Stimulated activated CD4-positive, alpha-beta T cell treated with anti-CD3 and anti-CD28 coated beads, Interleukin-1b, Interleukin-23, amount 100 ng/mL, for 4 hours (primary cell): ENCODE results near the gene B4GAT1.

Source experiments
- DNase-seq, 2 donors: peaks; one replicate each; pipeline ENCODE4 v3.0.0-alpha.2; 2020; ENCODE audit warnings: low read depth in 2 of 2

Gene B4GAT1

GRCh38 chr11:66336234-66337102, 11.0 kb downstream of the B4GAT1 start, which contains the start of gene RIN1:
Gene RIN1, minus strand, starts transcription at chr11:66336434. Its CDS starts 32 bp downstream, at chr11:66336402.
- DNase-seq: peak in 1 of 2 donors; percentile 18

- no peak for DNase-seq
Observed at GRCh38 chr11:66335531-66336233, 11.7 kb downstream of the B4GAT1 start.

- no peak for DNase-seq
Observed at GRCh38 chr11:66334605-66335442, 12.6 kb downstream of the B4GAT1 start.

- DNase-seq: no peak
Observed at GRCh38 chr11:66333896-66334604, 13.4 kb downstream of the B4GAT1 start.

GRCh38 chr11:66333220-66333877, 14.1 kb downstream of the B4GAT1 start:
- no peak for DNase-seq

- no peak for DNase-seq
Observed at GRCh38 chr11:66332371-66333219, 14.8 kb downstream of the B4GAT1 start.

GRCh38 chr11:66331542-66332370, 15.7 kb downstream of the B4GAT1 start:
- DNase-seq: no peak

GRCh38 chr11:66330931-66331330, 16.5 kb downstream of the B4GAT1 start:
- DNase-seq: no peak

- DNase-seq: no peak
Observed at GRCh38 chr11:66329165-66329673, 18.2 kb downstream of the B4GAT1 start.

- DNase-seq: peak; percentile 76 to 78
Observed at GRCh38 chr11:66328302-66329144, 18.9 kb downstream of the B4GAT1 start.

- DNase-seq: no peak
Observed at GRCh38 chr11:66328031-66328301, 19.5 kb downstream of the B4GAT1 start.

GRCh38 chr11:66327171-66328030, 20.0 kb downstream of the B4GAT1 start:
- no peak for DNase-seq

- no peak for DNase-seq
Observed at GRCh38 chr11:66326261-66327111, 20.9 kb downstream of the B4GAT1 start.

- no peak for DNase-seq
Observed at GRCh38 chr11:66325263-66325671, 22.2 kb downstream of the B4GAT1 start.

- DNase-seq: no peak
Observed at GRCh38 chr11:66324664-66325063, 22.8 kb downstream of the B4GAT1 start.

- DNase-seq: no peak
Observed at GRCh38 chr11:66323684-66324083, 23.7 kb downstream of the B4GAT1 start.
